MM.1S (cell line): ENCODE data around the gene ZSWIM4.

Experiments
- DNase-seq: peaks from one replicate; pipeline ENCODE4 v3.0.0-alpha.2; 2015
- H2AFZ ChIP-seq: fragments of 300-600 bp; sonication (generic); 2 replicates; pipeline ENCODE4 v1.6.0; 2016; ENCODE audit warnings: antibody characterized with exemption, low read length
- H3F3A ChIP-seq: fragments of 300-600 bp; sonication (generic); 2 replicates; pipeline ENCODE4 v1.6.1; 2016; ENCODE audit warnings: mild to moderate bottlenecking, antibody characterized with exemption, low read length, moderate library complexity, mixed read lengths; ENCODE audit not compliant: insufficient read depth
- H3K27ac ChIP-seq: fragments of 300-600 bp; sonication (generic); 2 replicates; pipeline ENCODE4 v1.5.1; 2016; ENCODE audit warnings: mild to moderate bottlenecking, low read length
- H3K27me3 ChIP-seq: fragments of 300-600 bp; sonication (generic); replicated peaks from 2 replicates; pipeline ENCODE4 v1.6.0; 2016; ENCODE audit warnings: low read length; ENCODE audit not compliant: insufficient read depth
- H3K36me3 ChIP-seq: fragments of 300-600 bp; sonication (generic); replicated peaks from 2 replicates; pipeline ENCODE4 v1.6.1; 2016; ENCODE audit warnings: mild to moderate bottlenecking, low read length, mixed read lengths; ENCODE audit not compliant: insufficient read depth
- H3K4me1 ChIP-seq: fragments of 300-600 bp; sonication (generic); 2 replicates; pipeline ENCODE4 v1.6.1; 2016; ENCODE audit warnings: low read length, mixed read lengths
- H3K4me2 ChIP-seq: fragments of 300-600 bp; sonication (generic); 2 replicates; pipeline ENCODE4 v1.6.0; 2016; ENCODE audit warnings: low read depth, low read length
- H3K4me3 ChIP-seq: fragments of 300-600 bp; sonication (generic); 2 replicates; pipeline ENCODE4 v1.5.1; 2016; ENCODE audit warnings: low read length, mixed read lengths
- H3K79me2 ChIP-seq: fragments of 300-600 bp; sonication (generic); 2 replicates; pipeline ENCODE4 v1.6.1; 2016; ENCODE audit warnings: mixed run types, low read length, mixed read lengths
- H3K9ac ChIP-seq: fragments of 300-600 bp; sonication (generic); 2 replicates; pipeline ENCODE4 v1.6.1; 2016; ENCODE audit warnings: low read length, mixed read lengths
- H3K9me2 ChIP-seq: fragments of 300-600 bp; sonication (generic); replicated peaks from 2 replicates; pipeline ENCODE4 v1.6.1; 2016; ENCODE audit warnings: mild to moderate bottlenecking, low read length, mixed read lengths; ENCODE audit not compliant: insufficient read depth
- H3K9me3 ChIP-seq: fragments of 300-600 bp; sonication (generic); replicated peaks from 2 replicates; pipeline ENCODE4 v1.6.1; 2016; ENCODE audit warnings: mild to moderate bottlenecking, low read length, mixed read lengths; ENCODE audit not compliant: insufficient read depth
- H4K20me1 ChIP-seq: fragments of 300-600 bp; sonication (generic); 2 replicates; pipeline ENCODE4 v1.6.1; 2016; ENCODE audit warnings: mild to moderate bottlenecking, low read length, moderate library complexity, mixed read lengths; ENCODE audit not compliant: insufficient read depth
- EZH2 ChIP-seq: fragments of 300-600 bp; sonication (generic); optimal IDR thresholded peaks from 2 replicates; pipeline ENCODE3; 2017; ENCODE audit warnings: low read depth, mild to moderate bottlenecking, antibody characterized with exemption, low read length, mixed read lengths
- EZH2phosphoT487 ChIP-seq: fragments of 300-600 bp; sonication (generic); IDR thresholded peaks from 2 replicates; pipeline ENCODE4 v1.6.1; 2018; ENCODE audit warnings: antibody characterized with exemption, low read length
- TF ChIP-seq, protein P1 (sequence below): fragments of 300-600 bp; sonication (generic); IDR thresholded peaks from 2 replicates; pipeline ENCODE4 v1.5.1; 2016; ENCODE audit warnings: antibody characterized with exemption, low read length, mixed read lengths

The ZSWIM4 gene

DNA sequence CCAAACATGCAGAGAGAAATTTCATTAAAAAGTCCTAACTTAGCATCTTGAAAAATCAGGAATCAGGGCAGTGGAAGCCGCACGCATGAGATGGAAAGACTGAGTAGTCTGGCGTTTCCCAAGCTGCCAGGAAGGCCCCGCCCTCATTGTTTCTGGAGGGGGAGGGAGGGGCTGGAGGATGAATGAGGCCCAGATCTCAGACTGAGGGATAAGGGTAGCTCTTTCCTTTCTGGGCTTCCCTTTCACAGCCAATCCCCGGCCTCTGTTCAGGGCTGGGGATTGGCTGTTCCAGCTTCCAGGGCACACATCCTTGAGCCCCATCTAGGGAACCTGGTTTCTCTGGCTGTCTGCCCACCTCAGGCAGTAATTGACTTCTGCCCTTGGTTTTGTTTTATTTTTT is 13.7 kb upstream of the ZSWIM4 start:
- H3K9ac ChIP-seq, result no peak overlapping the region
- H3F3A ChIP-seq, result peaks cover 8% of the 10 kb centered on the region
- peaks cover 11% of the 10 kb centered on the region; the same call in 1 of the 2 replicates for H3K4me1 ChIP-seq
- H4K20me1 ChIP-seq, result no peaks in the 10 kb centered on the region
- no peaks in the 10 kb centered on the region for H3K36me3 ChIP-seq
- no peak overlapping the region for H2AFZ ChIP-seq
- no peak overlapping the region for H3K4me3 ChIP-seq
- H3K4me2 ChIP-seq, result no peak overlapping the region
- TF ChIP-seq, protein P1, sequence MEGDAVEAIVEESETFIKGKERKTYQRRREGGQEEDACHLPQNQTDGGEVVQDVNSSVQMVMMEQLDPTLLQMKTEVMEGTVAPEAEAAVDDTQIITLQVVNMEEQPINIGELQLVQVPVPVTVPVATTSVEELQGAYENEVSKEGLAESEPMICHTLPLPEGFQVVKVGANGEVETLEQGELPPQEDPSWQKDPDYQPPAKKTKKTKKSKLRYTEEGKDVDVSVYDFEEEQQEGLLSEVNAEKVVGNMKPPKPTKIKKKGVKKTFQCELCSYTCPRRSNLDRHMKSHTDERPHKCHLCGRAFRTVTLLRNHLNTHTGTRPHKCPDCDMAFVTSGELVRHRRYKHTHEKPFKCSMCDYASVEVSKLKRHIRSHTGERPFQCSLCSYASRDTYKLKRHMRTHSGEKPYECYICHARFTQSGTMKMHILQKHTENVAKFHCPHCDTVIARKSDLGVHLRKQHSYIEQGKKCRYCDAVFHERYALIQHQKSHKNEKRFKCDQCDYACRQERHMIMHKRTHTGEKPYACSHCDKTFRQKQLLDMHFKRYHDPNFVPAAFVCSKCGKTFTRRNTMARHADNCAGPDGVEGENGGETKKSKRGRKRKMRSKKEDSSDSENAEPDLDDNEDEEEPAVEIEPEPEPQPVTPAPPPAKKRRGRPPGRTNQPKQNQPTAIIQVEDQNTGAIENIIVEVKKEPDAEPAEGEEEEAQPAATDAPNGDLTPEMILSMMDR, result no peak
- TF ChIP-seq EZH2 (no peak), EZH2phosphoT487 (no peak)
- H3K79me2 ChIP-seq, result peaks cover 6% of the 10 kb centered on the region
- H3K27ac ChIP-seq, result no peak overlapping the region
- no peaks in the 10 kb centered on the region for H3K9me3 ChIP-seq
- DNase-seq, result no peak
- H3K9me2 ChIP-seq, result no peaks in the 10 kb centered on the region
- no peaks in the 10 kb centered on the region for H3K27me3 ChIP-seq

DNA sequence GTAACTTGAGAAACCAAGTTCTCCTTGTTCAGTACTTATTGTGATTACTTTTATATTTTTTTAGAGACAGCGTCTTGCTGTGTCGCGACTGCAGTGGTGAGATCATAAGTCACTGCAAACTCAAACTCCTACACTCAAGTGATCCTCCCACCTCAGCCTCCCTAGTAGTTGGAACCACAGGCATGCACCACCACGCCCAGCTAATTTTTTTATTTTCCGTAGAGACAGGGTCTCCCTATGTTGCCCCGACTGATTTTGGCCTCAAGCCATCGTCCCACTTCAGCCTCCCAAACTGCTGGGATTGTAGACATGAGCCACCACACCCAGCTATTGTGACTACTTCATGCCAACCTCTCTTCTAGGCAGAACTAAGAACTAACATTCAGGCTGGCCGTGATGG is 12.7 kb upstream of the ZSWIM4 start:
- Histone ChIP-seq H3K27ac (no peak overlapping the region), H3K36me3 (no peaks in the 10 kb centered on the region)

DNA sequence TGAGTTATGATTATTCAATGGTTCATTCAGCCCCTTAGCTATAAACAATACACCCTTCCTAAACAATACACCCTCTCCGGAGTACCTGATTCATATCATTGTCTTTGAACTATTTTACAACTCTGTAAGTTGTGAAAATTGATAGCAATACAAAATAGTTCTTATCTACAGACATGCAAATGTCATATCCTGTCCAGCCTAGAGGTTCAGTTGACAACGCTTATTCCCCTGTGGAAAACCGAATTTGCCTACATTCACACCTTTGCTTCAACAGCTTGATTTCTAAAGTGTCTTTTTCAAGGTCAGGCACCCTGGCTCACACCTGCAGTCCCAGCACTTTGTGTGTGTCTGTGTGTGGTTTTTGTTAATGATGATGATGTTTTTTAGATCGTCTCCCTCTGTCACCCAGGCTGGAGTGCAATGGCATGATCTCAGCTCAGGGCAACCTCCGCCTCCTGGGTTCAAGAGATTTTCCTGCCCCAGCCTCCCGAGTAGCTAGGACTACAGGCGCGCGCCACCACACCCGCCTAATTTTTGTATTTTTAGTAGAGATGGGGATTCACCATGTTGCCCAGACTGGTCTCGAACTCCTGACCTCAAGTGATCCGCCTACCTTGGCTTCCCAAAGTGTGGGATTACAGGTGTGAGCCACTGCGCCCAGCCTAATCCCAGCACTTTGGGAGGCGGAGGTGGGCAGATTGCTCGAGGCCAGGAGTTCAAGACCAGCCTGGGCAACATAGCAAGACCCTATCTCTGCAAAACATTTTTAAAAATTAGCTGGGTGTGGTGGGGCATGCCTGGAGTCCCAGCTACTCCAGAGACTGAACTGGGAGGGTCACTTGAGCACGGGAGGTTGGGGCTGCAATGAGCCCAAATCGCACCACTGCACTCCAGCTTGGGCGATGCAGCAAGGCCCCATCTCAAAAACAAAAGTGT is 11.4 kb upstream of the ZSWIM4 start:
- H3F3A ChIP-seq, result peaks cover 8% of the 10 kb centered on the region
- peak overlapping the region; percentile 20; the same call in 1 of the 2 replicates for H2AFZ ChIP-seq
- H3K9me2 ChIP-seq, result no peaks in the 10 kb centered on the region
- TF ChIP-seq EZH2 (no peak), EZH2phosphoT487 (no peak)
- TF ChIP-seq, protein P1, result no peak
- H3K4me3 ChIP-seq, result no peak overlapping the region
- H3K79me2 ChIP-seq, result no peaks in the 10 kb centered on the region
- peaks cover 14% of the 10 kb centered on the region; the same call in 1 of the 2 replicates for H3K27me3 ChIP-seq
- H3K9me3 ChIP-seq, result no peaks in the 10 kb centered on the region
- DNase-seq, result no peak
- no peaks in the 10 kb centered on the region for H3K36me3 ChIP-seq
- H3K4me1 ChIP-seq, result peaks cover 16% of the 10 kb centered on the region; the same call in 1 of the 2 replicates
- H3K27ac ChIP-seq, result no peak overlapping the region
- no peak overlapping the region for H3K9ac ChIP-seq
- H3K4me2 ChIP-seq, result no peak overlapping the region
- H4K20me1 ChIP-seq, result no peaks in the 10 kb centered on the region

More for the DNA sequence above, 12.7 kb upstream of the ZSWIM4 start:
- Histone ChIP-seq H3K9me2 (no peaks in the 10 kb centered on the region), H3K79me2 (no peaks in the 10 kb centered on the region), H3F3A (peaks cover 8% of the 10 kb centered on the region), H3K9me3 (no peaks in the 10 kb centered on the region), H3K4me2 (no peak overlapping the region), H3K4me1 (peaks cover 11% of the 10 kb centered on the region; the same call in 1 of the 2 replicates), H3K27me3 (peaks cover under 1% of the 10 kb centered on the region; the same call in 1 of the 2 replicates), H3K9ac (no peak overlapping the region), H4K20me1 (no peaks in the 10 kb centered on the region), H2AFZ (no peak overlapping the region), H3K4me3 (no peak overlapping the region)
- no peak for TF ChIP-seq EZH2phosphoT487
- TF ChIP-seq, protein P1, result no peak
- no peak for TF ChIP-seq EZH2
- DNase-seq, result no peak
